ENCODE data around the gene DMBT1.

GRCh38 chr10:122636953-122637352, 76.4 kb downstream of the DMBT1 start:
- TF ChIP-seq ZNF274 (IDR thresholded peaks at IDR 0.05; ENCODE audit: low read depth, low read length) (no peak), SUZ12 (IDR thresholded peaks at IDR 0.05; ENCODE audit: extremely low read depth, insufficient read depth, insufficient read length) (no peak)
